Coronary artery (tissue), 2 donors: Measurements from ENCODE around the gene ISL1.

ENCODE experiments used
- DNase-seq: peaks from one replicate; pipeline ENCODE4 v3.0.0-alpha.2; 2017; ENCODE audit warnings: low spot score
- H3K27ac ChIP-seq, 2 donors: fragments of 200-600 bp; sonication (generic); one replicate each; pipeline ENCODE4 v1.5.1; 2016 to 2019
- H3K4me3 ChIP-seq: fragments of 200-600 bp; sonication (generic); 2 replicates; pipeline ENCODE4 v1.5.1; 2016; ENCODE audit warnings: mild to moderate bottlenecking, moderate library complexity
- CTCF ChIP-seq: fragments of 200-600 bp; sonication (generic); IDR thresholded peaks from one replicate; pipeline ENCODE4 v1.5.1; 2019; ENCODE audit warnings: antibody characterized with exemption

ISL1 gene

GRCh38 chr5:51386916-51387883 lies 4.0 kb downstream of the ISL1 start:
- no peak overlapping the region for H3K27ac ChIP-seq
- TF ChIP-seq CTCF, result no peak
- peak overlapping the region; percentile 56 for H3K4me3 ChIP-seq
- DNase-seq, result no peak

GRCh38 chr5:51387884-51388275 lies 4.6 kb downstream of the ISL1 start:
- H3K27ac ChIP-seq, result no peak overlapping the region

GRCh38 chr5:51388488-51389287 lies 5.4 kb downstream of the ISL1 start:
- no peak for DNase-seq
- no peak for TF ChIP-seq CTCF
- H3K27ac ChIP-seq, result no peak overlapping the region
- H3K4me3 ChIP-seq, result peak overlapping the region; percentile 63

More at GRCh38 chr5:51387884-51388275, 4.6 kb downstream of the ISL1 start:
- no peak for TF ChIP-seq CTCF
- no peak for DNase-seq
- H3K4me3 ChIP-seq, result peak overlapping the region; percentile 56

- Histone ChIP-seq H3K4me3 (peak overlapping the region; percentile 63), H3K27ac (no peak overlapping the region)
- DNase-seq, result no peak
- no peak for TF ChIP-seq CTCF
Observed at GRCh38 chr5:51389288-51389576, 6.0 kb downstream of the ISL1 start.

- no peak for DNase-seq
- Histone ChIP-seq H3K4me3 (peak overlapping the region; percentile 63), H3K27ac (no peak overlapping the region)
- no peak for TF ChIP-seq CTCF
Observed at GRCh38 chr5:51389577-51390463, 6.6 kb downstream of the ISL1 start.

GRCh38 chr5:51391175-51391574 lies 7.9 kb downstream of the ISL1 start:
- Histone ChIP-seq H3K27ac (no peak overlapping the region), H3K4me3 (no peak overlapping the region)
- no peak for TF ChIP-seq CTCF
- no peak for DNase-seq
